GM19397 (cell line): Measurements from ENCODE around the gene COL6A2.
"Not testable (repeated sequence)": the region's sequence is repeated elsewhere in the genome, so short reads cannot be mapped to it uniquely, and the experiment has no call there.

ENCODE experiments used
- ATAC-seq: cut with Tn5 transposase; IDR thresholded peaks from one replicate; pipeline ENCODE4 v1.9.1; 2021; ENCODE audit warnings: mild to moderate bottlenecking, moderate library complexity; ENCODE audit not compliant: unreplicated experiment

The COL6A2 gene

GRCh38 chr21:46165098-46165497 is 67.2 kb downstream of the COL6A2 start:
- ATAC-seq, result no peak

GRCh38 chr21:46168238-46168637 is 70.3 kb downstream of the COL6A2 start:
- ATAC-seq, result no peak

DNA sequence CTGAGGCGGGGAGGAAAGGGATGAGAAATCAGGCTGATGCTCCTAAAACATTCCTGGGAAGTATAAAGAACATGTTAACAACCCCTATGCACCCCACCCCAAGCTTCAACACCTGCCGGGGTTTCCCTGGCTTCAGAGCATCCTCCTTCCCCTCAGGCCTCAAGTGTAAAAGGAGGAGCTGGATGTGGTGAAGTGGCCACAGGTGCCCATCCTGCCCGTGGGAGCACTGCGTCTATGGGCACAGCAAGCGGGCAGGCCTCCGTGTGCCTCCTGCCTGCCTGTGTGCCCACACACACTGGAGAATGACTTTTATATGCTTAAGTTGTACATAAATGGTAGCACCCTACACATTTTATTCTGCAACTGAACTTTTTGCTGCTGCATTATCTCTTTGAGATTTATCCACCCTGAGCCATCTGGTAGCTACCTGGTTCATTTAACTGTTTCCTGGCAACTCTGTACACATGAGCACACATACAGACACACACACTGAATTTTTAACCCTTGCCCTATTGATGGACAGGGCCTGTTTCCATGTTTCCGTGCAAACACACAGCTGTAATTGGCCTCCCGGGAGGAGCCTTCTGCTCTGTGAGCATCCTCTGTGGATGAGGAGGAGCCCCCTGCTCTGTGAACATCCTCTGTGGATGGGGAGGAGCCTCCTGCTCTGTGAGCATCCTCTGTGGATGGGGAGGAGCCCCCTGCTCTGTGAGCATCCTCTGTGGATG is 70.9 kb downstream of the COL6A2 start:
- no peak for ATAC-seq

GRCh38 chr21:46170436-46171193 is 72.7 kb downstream of the COL6A2 start:
- not testable (repeated sequence) for ATAC-seq

DNA sequence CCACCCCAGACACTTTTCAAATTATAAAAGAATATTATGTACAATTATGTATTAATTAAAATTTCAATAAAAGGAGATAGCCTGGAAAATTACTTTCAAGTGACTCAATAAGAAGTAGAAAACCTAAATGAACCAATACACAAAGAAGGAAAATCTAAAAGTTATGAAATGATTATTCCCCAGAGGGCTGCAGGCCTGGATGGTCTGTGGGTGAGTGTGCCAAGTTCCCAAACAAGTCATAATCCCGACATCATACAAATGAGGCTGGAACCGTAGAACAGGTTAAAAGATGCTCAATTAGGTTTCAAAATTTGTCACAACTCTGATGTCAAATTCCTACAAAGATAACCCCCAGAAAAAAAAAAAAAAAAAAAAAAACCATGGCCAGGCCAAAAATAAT is 73.7 kb downstream of the COL6A2 start:
- ATAC-seq, result no peak

- ATAC-seq, result no peak
Observed at GRCh38 chr21:46171996-46172862, 74.3 kb downstream of the COL6A2 start.

DNA sequence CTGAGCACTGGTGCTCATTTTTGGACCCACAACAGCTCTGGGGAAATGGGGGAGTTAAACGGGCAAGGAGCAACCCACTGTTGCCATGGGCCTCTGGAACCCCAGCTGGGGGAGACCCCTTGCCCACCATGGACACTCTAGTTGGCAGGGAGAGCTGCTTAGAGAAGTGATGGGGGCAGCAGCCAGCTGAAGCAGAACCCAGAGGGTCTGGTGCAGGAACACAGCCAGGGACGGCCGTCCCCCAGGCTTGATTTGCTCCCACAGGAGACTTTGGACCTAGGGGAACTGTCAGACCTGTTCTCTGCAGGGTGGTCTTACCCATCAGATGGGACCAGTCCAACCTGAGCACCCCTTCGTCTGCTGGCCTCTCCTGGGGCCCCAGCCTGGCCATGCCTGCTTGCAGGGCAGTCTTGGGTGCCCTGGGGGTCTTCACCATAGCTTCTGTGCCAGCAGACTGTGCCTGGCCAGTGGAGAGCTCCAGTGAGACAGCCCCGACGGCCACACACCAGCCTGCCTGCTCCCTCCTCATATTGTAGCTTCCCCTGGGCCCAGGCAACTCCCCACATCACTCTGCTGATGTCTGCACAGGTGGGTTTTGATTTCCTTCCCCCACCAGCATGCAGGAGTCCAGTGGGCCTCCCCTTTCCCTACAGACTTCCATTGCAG is 75.1 kb downstream of the COL6A2 start:
- no peak for ATAC-seq

- no peak for ATAC-seq
Observed at GRCh38 chr21:46173573-46173972, 75.7 kb downstream of the COL6A2 start.

- ATAC-seq, result not testable (repeated sequence)
Observed at GRCh38 chr21:46176443-46177129, 78.7 kb downstream of the COL6A2 start.

DNA sequence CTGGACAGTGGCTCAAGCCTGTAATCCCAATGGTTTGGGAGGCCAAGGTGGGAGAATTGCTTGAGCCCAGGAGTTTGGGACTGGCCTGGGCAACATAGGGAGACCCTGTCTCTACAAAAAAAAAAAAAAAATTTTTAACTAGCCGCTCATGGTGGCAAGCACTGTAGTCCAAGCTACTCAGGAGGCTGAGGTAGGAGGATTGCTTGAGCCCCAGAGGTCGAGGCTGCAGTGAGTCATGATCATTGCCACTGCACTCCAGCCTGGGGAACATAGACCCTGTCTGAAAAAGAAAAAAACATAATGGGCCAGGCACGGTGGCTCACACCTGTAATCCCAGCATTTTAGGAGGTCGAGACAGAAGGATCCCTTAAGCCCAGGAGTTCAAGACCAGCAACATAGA is 81.0 kb downstream of the COL6A2 start:
- no peak for ATAC-seq
